ENCODE results near the gene ACAP3.

Gene ACAP3

DNA sequence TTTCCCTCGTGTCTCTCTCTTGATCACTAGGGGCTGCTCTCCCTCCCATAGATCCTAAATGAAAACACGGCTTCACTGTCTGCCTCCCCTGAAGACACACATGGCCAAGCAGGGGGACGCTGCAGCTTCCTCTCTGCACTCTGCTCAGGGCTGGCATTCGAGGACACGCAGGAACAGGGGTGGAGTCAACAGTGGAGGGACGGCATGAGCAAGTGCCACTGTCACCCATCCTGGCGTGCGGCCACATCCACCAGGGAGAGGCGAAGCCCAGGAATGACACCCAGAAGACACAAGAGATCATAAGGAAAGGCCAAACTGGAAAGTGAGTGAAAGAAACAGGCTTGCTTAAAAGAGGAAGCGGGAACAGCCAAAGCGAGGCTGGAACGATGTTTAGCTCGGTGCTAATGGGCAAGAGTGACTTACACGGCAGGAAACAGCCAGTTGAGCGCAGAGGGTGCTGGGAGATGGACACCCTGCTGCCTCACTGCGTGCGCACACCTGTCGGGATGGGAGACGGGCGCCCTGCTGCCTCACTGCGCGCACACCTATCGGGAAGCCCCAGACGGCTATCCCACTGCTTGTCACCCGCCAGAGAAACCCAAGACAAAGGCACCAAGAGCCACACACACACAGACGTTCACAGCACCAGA, 47.7 kb downstream of the ACAP3 start:
- peak overlapping the region; percentile 11 for H3K14ac ChIP-seq (ENCODE audit: low read length)
- peak overlapping the region; percentile 14 for H2AK5ac ChIP-seq (ENCODE audit: low read depth, low read length)
- H3K27me3 ChIP-seq (ENCODE audit: control insufficient read depth in 3 of 3, insufficient read depth in 3 of 3, low read depth in 1 of 3, low read length in 3 of 3), result no peaks in the 10 kb centered on the region
- H2BK12ac ChIP-seq (ENCODE audit: low read length), result no peak overlapping the region
- peaks cover 16% of the 10 kb centered on the region for H3K79me1 ChIP-seq (ENCODE audit: low read depth, low read length)
- no peak overlapping the region for H2BK15ac ChIP-seq (ENCODE audit: low read length)
- peaks cover 46 to 90% of the 10 kb centered on the region in 2 donors for H3K36me3 ChIP-seq (replicated peaks in 1 of 2; ENCODE audit: control insufficient read depth in 2 of 2, insufficient read depth in 2 of 2, low read length in 2 of 2)
- H2AFZ ChIP-seq (ENCODE audit: low read length), result no peak overlapping the region
- H2BK120ac ChIP-seq (ENCODE audit: low read depth, low read length), result no peak overlapping the region
- no peak overlapping the region for H3K4me3 ChIP-seq (ENCODE audit: low read length in 2 of 2)
- H3K9ac ChIP-seq (ENCODE audit: low read depth, low read length, poor library complexity), result no peak overlapping the region
- WGBS, 2 donors (ENCODE audit: extremely low coverage in 2 of 2, insufficient read length in 2 of 2, insufficient replicate concordance in 1 of 2), result no CpG with 5 or more reads among the region's 26 CpGs
- peaks cover 0 to 3% of the 10 kb centered on the region in 2 donors for H3K9me3 ChIP-seq (replicated peaks in 1 of 2; ENCODE audit: control insufficient read depth in 2 of 2, insufficient read depth in 1 of 2, low read depth in 1 of 2, low read length in 2 of 2)
- no peak overlapping the region for H3K4me2 ChIP-seq (ENCODE audit: insufficient read depth, low read length, poor library complexity, severe bottlenecking)
- no peak overlapping the region for H3K27ac ChIP-seq (replicated peaks; ENCODE audit: low read length)
- no peak overlapping the region for H4K8ac ChIP-seq (ENCODE audit: low read depth, low read length)
- H3K4me1 ChIP-seq (ENCODE audit: control insufficient read depth in 2 of 2, insufficient read depth in 1 of 2, low read depth in 1 of 2, low read length in 2 of 2), result peaks cover 0 to 3% of the 10 kb centered on the region in 2 donors
- H3K18ac ChIP-seq (ENCODE audit: low read length), result no peak overlapping the region
- H3K4ac ChIP-seq (ENCODE audit: low read length), result no peak overlapping the region
- peak overlapping the region; percentile 25 for H3K23ac ChIP-seq (ENCODE audit: low read depth, low read length, poor library complexity)
- no peak for DNase-seq (ENCODE audit: low spot score)
- H4K91ac ChIP-seq (ENCODE audit: low read depth, low read length, poor library complexity), result no peak overlapping the region
- H2BK5ac ChIP-seq (ENCODE audit: low read length), result no peak overlapping the region

DNA sequence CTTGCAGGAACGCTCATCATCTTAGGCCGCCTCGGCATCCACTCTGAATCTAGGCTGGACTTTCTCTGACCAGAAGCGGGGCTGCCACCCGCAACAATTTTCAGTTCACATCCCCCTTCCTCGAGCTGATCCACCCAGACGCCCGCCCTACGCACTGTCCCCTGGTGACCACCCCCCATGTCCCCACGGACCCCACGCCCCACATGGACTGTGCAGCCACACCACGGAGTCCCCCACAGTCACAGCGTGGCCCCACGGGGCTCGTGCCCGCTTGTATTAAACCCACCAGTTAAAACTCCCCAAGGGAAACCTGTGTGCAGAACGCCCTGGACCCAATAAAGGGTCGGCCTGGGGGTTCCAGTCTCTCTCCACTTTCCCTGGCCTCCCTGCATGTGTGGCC, 48.2 kb downstream of the ACAP3 start:
- Histone ChIP-seq H3K36me3 (replicated peaks in 1 of 2; ENCODE audit: control insufficient read depth in 2 of 2, insufficient read depth in 2 of 2, low read length in 2 of 2) (peaks cover 43 to 91% of the 10 kb centered on the region in 2 donors), H3K9ac (ENCODE audit: low read depth, low read length, poor library complexity) (no peak overlapping the region), H4K91ac (ENCODE audit: low read depth, low read length, poor library complexity) (no peak overlapping the region), H2BK120ac (ENCODE audit: low read depth, low read length) (no peak overlapping the region), H2BK5ac (ENCODE audit: low read length) (no peak overlapping the region), H3K27me3 (ENCODE audit: control insufficient read depth in 3 of 3, insufficient read depth in 3 of 3, low read depth in 1 of 3, low read length in 3 of 3) (no peaks in the 10 kb centered on the region), H4K8ac (ENCODE audit: low read depth, low read length) (no peak overlapping the region), H3K9me3 (replicated peaks in 1 of 2; ENCODE audit: control insufficient read depth in 2 of 2, insufficient read depth in 1 of 2, low read depth in 1 of 2, low read length in 2 of 2) (peaks cover 0 to 3% of the 10 kb centered on the region in 2 donors), H2AFZ (ENCODE audit: low read length) (no peak overlapping the region), H3K4me3 (ENCODE audit: low read length in 2 of 2) (no peak overlapping the region), H3K79me1 (ENCODE audit: low read depth, low read length) (peaks cover 16% of the 10 kb centered on the region), H2BK12ac (ENCODE audit: low read length) (no peak overlapping the region), H2BK15ac (ENCODE audit: low read length) (no peak overlapping the region), H3K18ac (ENCODE audit: low read length) (no peak overlapping the region), H3K4me1 (ENCODE audit: control insufficient read depth in 2 of 2, insufficient read depth in 1 of 2, low read depth in 1 of 2, low read length in 2 of 2) (peaks cover 0 to 3% of the 10 kb centered on the region in 2 donors), H3K4me2 (ENCODE audit: insufficient read depth, low read length, poor library complexity, severe bottlenecking) (no peak overlapping the region), H3K4ac (ENCODE audit: low read length) (no peak overlapping the region), H3K27ac (replicated peaks; ENCODE audit: low read length) (no peak overlapping the region), H3K23ac (ENCODE audit: low read depth, low read length, poor library complexity) (no peak overlapping the region), H2AK5ac (ENCODE audit: low read depth, low read length) (no peak overlapping the region), H3K14ac (ENCODE audit: low read length) (peak overlapping the region; percentile 11)
- no CpG with 5 or more reads among the region's 18 CpGs for WGBS, 2 donors (ENCODE audit: extremely low coverage in 2 of 2, insufficient read length in 2 of 2, insufficient replicate concordance in 1 of 2)
- no peak for DNase-seq (ENCODE audit: low spot score)

GRCh38 chr1:1259119-1259488, 48.6 kb downstream of the ACAP3 start:
- peak overlapping the region; percentile 9 for H3K23ac ChIP-seq (ENCODE audit: low read depth, low read length, poor library complexity)
- no CpG with 5 or more reads among the region's 22 CpGs for WGBS, 2 donors (ENCODE audit: extremely low coverage in 2 of 2, insufficient read length in 2 of 2, insufficient replicate concordance in 1 of 2)
- H3K9ac ChIP-seq (ENCODE audit: low read depth, low read length, poor library complexity), result peak overlapping the region; percentile 73
- H2BK12ac ChIP-seq (ENCODE audit: low read length), result no peak overlapping the region
- no peaks in the 10 kb centered on the region for H3K27me3 ChIP-seq (ENCODE audit: control insufficient read depth in 3 of 3, insufficient read depth in 3 of 3, low read depth in 1 of 3, low read length in 3 of 3)
- H2AFZ ChIP-seq (ENCODE audit: low read length), result no peak overlapping the region
- no peak overlapping the region for H3K4me2 ChIP-seq (ENCODE audit: insufficient read depth, low read length, poor library complexity, severe bottlenecking)
- no peak overlapping the region for H2AK5ac ChIP-seq (ENCODE audit: low read depth, low read length)
- H4K91ac ChIP-seq (ENCODE audit: low read depth, low read length, poor library complexity), result no peak overlapping the region
- H2BK120ac ChIP-seq (ENCODE audit: low read depth, low read length), result no peak overlapping the region
- peak overlapping the region in 1 of 2 donors; percentile 64 for H3K4me3 ChIP-seq (ENCODE audit: low read length in 2 of 2)
- H3K36me3 ChIP-seq (replicated peaks in 1 of 2; ENCODE audit: control insufficient read depth in 2 of 2, insufficient read depth in 2 of 2, low read length in 2 of 2), result peaks cover 43 to 91% of the 10 kb centered on the region in 2 donors
- DNase-seq (ENCODE audit: low spot score), result no peak
- H4K8ac ChIP-seq (ENCODE audit: low read depth, low read length), result no peak overlapping the region
- no peak overlapping the region for H3K14ac ChIP-seq (ENCODE audit: low read length)
- no peak overlapping the region for H3K18ac ChIP-seq (ENCODE audit: low read length)
- H3K79me1 ChIP-seq (ENCODE audit: low read depth, low read length), result peaks cover 16% of the 10 kb centered on the region
- no peak overlapping the region for H2BK15ac ChIP-seq (ENCODE audit: low read length)
- no peak overlapping the region for H3K4ac ChIP-seq (ENCODE audit: low read length)
- H3K27ac ChIP-seq (replicated peaks; ENCODE audit: low read length), result no peak overlapping the region
- peaks cover 0 to 3% of the 10 kb centered on the region in 2 donors for H3K9me3 ChIP-seq (replicated peaks in 1 of 2; ENCODE audit: control insufficient read depth in 2 of 2, insufficient read depth in 1 of 2, low read depth in 1 of 2, low read length in 2 of 2)
- H3K4me1 ChIP-seq (ENCODE audit: control insufficient read depth in 2 of 2, insufficient read depth in 1 of 2, low read depth in 1 of 2, low read length in 2 of 2), result peaks cover 0 to 3% of the 10 kb centered on the region in 2 donors
- H2BK5ac ChIP-seq (ENCODE audit: low read length), result no peak overlapping the region

GRCh38 chr1:1256956-1257871, 50.5 kb downstream of the ACAP3 start:
- H4K91ac ChIP-seq (ENCODE audit: low read depth, low read length, poor library complexity), result no peak overlapping the region
- H3K9me3 ChIP-seq (replicated peaks in 1 of 2; ENCODE audit: control insufficient read depth in 2 of 2, insufficient read depth in 1 of 2, low read depth in 1 of 2, low read length in 2 of 2), result peaks cover 0 to 3% of the 10 kb centered on the region in 2 donors
- H3K27ac ChIP-seq (replicated peaks; ENCODE audit: low read length), result no peak overlapping the region
- no peak overlapping the region for H3K9ac ChIP-seq (ENCODE audit: low read depth, low read length, poor library complexity)
- H3K79me1 ChIP-seq (ENCODE audit: low read depth, low read length), result peaks cover 15% of the 10 kb centered on the region
- WGBS, 2 donors (ENCODE audit: extremely low coverage in 2 of 2, insufficient read length in 2 of 2, insufficient replicate concordance in 1 of 2), result no CpG with 5 or more reads among the region's 31 CpGs
- no peak overlapping the region for H2BK120ac ChIP-seq (ENCODE audit: low read depth, low read length)
- no peak overlapping the region for H2BK12ac ChIP-seq (ENCODE audit: low read length)
- no peaks in the 10 kb centered on the region for H3K27me3 ChIP-seq (ENCODE audit: control insufficient read depth in 3 of 3, insufficient read depth in 3 of 3, low read depth in 1 of 3, low read length in 3 of 3)
- no peak overlapping the region for H3K4ac ChIP-seq (ENCODE audit: low read length)
- no peak overlapping the region for H2BK15ac ChIP-seq (ENCODE audit: low read length)
- no peak overlapping the region for H4K8ac ChIP-seq (ENCODE audit: low read depth, low read length)
- no peak overlapping the region for H3K4me2 ChIP-seq (ENCODE audit: insufficient read depth, low read length, poor library complexity, severe bottlenecking)
- no peak overlapping the region for H2AFZ ChIP-seq (ENCODE audit: low read length)
- no peak overlapping the region for H3K14ac ChIP-seq (ENCODE audit: low read length)
- no peak for DNase-seq (ENCODE audit: low spot score)
- peaks cover 0 to 3% of the 10 kb centered on the region in 2 donors for H3K4me1 ChIP-seq (ENCODE audit: control insufficient read depth in 2 of 2, insufficient read depth in 1 of 2, low read depth in 1 of 2, low read length in 2 of 2)
- no peak overlapping the region for H2AK5ac ChIP-seq (ENCODE audit: low read depth, low read length)
- H3K4me3 ChIP-seq (ENCODE audit: low read length in 2 of 2), result no peak overlapping the region
- H3K18ac ChIP-seq (ENCODE audit: low read length), result no peak overlapping the region
- no peak overlapping the region for H2BK5ac ChIP-seq (ENCODE audit: low read length)
- H3K36me3 ChIP-seq (replicated peaks in 1 of 2; ENCODE audit: control insufficient read depth in 2 of 2, insufficient read depth in 2 of 2, low read length in 2 of 2), result peaks cover 42 to 89% of the 10 kb centered on the region in 2 donors
- H3K23ac ChIP-seq (ENCODE audit: low read depth, low read length, poor library complexity), result no peak overlapping the region

All from neuronal stem cell (in vitro differentiated cells).